Suppressor macrophage (primary cell): Measurements from ENCODE around the gene INMT.

Experiments used
- DNase-seq, 4 experiments: peaks; one replicate each; pipeline ENCODE4 v3.0.0-alpha.2; 2020 to 2022

INMT gene

GRCh38 chr7:30754315-30754877 is 2.5 kb downstream of the INMT start:
- no peak for DNase-seq

DNA sequence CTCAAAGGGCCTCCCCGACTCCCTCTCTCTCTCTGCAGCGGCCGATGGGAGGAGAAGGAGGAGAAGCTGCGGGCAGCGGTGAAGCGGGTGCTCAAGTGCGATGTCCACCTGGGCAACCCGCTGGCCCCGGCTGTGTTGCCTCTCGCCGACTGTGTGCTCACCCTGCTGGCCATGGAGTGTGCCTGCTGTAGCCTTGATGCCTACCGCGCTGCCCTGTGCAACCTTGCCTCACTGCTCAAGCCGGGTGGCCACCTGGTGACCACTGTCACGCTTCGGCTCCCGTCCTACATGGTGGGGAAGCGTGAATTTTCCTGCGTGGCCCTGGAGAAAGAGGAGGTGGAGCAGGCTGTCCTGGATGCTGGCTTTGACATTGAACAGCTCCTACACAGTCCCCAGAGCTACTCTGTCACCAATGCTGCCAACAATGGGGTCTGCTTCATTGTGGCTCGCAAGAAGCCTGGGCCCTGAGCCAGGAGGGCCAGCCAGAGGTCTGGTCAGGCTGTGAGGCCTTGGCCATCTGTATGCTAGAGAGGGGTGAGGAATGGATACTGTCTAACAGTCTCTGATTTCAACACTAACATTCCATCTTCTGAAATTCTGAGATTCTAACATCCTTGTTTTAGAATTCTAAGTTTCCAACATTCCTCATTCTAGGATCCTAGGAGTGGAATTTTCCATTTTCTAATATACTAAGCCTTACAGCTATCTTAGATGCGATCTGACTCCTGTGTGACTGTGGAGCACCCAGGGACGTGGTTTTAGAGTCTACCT is 3.6 kb downstream of the INMT start:
- no peak for DNase-seq

GRCh38 chr7:30757342-30757692 is 5.4 kb downstream of the INMT start:
- no peak for DNase-seq

GRCh38 chr7:30760514-30761213 is 8.7 kb downstream of the INMT start:
- DNase-seq: no peak

DNA sequence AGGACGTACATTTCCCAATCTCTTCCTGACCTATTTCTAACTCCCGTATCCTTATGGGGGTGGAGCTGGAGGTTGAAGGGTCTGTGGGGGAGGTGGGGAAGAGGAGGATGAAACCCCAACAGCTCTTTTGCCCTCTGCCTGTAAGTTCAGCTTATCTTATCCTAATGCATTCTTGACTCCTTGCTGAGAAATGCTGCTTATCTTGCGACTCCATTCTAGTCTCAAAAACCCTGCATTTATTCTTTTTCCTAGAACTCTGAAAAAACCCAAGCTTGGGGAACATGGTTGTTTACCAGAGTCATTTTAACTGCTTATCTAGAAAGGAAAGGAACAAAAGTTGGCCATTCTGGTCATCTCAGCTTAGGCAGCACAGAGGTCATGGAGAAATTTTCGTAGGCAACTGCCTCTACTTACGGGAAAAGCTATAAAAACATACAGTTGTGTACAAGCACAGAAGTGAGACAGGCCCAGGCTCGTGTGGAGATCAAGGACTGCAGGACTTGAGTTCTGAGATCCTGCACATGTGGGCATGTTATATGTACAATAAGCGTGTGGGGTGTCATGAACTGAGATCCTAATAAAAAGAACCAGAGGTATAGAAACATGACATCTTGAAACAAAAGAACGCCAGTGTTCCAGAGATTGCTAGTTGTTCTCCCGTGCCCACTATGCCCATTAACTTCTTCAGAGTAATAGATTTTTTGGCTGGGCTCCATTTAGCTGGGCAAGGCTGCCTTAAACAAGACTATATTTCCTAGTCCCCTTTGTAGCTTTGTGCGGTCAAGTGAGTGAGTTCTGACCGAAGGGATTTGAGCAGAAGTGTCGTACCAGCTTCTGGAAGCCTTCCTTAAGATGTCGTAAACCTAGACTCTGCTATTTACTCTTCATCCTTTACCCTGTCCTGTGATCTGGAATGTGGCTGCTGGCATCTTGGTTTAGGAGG is 9.6 kb downstream of the INMT start:
- DNase-seq: no peak

GRCh38 chr7:30764030-30764975 is 12.4 kb downstream of the INMT start:
- DNase-seq: no peak

DNA sequence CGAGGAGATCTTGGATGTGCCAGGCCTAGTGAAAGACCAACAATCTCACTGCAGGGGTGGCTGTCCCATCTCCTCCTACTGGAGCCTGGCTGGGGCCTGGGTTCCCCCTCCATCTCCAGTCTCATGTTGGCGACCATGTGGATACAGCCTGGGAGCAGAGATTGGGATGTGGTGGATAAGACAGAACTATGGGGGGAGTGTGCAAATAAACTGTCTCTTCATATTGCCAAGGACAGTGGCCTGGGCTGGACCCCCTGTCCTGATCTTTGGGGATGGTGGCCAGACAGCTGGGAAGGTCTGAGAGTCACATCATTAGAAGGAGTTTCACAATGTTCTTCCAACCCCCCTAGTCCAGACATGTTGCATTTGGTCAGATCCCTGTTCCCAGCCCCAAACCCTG is 13.5 kb downstream of the INMT start:
- DNase-seq: no peak

GRCh38 chr7:30770845-30771173 is 18.9 kb downstream of the INMT start:
- DNase-seq: no peak

GRCh38 chr7:30771174-30771879 is 19.4 kb downstream of the INMT start, which contains the start of gene MINDY4:
TSS of gene MINDY4 (plus strand) at chr7:30771417. CDS start at chr7:30771494, 77 bp downstream.
- DNase-seq: peak; percentile 73 to 87 (median 78)

DNA sequence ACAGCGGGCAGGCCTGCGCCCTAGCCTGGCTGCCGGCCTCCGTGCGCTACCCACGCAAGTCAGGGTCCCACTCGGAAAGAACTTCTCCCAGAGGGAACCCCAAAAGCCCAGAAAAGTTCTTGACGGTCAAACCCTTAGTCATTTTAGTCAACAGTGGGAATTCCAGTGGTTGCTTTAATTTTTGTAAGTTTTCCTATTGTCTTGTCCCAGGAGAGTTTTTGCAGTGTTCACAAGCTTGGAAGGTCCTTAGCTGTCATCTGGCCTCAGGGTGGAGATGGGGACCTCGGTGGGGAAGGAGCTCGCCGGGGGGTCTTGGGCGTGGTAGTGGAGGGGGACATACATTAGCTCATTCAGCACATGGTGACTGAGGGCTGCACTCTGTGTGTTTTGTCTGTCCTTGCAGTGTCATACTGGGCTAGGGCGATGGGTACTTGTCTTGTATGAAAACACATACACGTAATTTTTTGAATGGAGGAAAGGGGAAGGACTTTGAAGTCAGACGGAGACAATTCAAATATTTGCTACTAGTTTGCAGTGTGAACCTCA is 20.0 kb downstream of the INMT start:
- peak; percentile 4 to 31 (median 18) for DNase-seq

DNA sequence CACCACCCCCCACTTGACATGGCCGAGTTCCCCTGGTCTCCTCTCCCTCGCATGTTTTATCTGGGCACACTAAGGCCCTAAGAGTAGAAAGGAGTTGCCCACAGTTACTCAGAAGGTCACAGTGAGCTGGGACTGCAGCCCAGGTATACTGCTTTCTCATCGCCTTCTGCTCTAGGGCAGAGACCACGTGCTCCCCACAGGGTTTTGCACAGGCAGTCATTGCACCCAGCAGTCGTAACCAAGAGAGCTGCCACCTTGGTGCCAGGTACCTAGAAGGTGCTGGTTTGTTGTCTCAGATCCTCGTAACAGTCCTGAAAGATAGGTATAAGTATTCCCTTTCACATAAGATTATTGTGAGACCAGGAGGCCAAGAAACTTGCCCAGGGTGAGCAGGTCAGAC is 21.0 kb downstream of the INMT start:
- no peak for DNase-seq

DNA sequence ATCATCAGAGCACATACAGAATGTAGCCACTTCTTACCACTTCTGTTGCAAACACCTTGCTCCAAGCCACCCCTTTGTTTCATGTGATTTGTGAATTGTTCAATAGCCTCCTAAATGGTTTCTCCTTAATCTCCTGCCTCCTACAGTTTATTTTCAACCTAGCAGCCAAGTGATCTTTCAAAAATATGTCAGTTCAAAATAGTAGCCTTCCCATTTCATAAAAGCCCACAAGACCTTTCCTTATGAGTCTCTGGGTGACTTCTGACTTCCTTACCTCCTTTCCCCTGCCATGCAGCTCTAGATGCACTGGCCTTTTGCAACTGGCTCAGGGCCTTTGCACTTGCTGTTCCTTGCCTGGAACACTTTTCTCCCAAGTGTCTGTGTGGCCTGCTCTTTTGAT is 24.1 kb downstream of the INMT start:
- DNase-seq: no peak

DNA sequence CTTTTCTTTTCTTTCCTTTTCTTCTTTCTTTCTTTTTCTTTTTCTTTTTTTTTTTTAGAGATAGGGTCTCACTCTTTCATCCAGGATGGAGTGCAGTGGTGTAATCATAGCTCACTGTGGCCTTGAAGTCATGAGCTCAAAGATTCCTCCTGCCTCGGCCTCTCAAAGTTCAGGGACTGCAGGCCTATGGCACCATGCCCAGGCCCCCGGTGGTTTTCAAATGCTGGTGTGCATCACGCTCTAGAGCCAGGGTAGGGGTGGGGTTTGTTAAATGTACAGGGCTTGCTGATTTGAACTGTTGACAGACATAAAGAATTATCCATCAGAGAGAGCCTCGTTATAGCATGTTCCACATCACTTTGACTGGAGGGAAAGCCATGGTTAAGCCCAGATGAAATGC is 25.0 kb downstream of the INMT start:
- no peak for DNase-seq

DNA sequence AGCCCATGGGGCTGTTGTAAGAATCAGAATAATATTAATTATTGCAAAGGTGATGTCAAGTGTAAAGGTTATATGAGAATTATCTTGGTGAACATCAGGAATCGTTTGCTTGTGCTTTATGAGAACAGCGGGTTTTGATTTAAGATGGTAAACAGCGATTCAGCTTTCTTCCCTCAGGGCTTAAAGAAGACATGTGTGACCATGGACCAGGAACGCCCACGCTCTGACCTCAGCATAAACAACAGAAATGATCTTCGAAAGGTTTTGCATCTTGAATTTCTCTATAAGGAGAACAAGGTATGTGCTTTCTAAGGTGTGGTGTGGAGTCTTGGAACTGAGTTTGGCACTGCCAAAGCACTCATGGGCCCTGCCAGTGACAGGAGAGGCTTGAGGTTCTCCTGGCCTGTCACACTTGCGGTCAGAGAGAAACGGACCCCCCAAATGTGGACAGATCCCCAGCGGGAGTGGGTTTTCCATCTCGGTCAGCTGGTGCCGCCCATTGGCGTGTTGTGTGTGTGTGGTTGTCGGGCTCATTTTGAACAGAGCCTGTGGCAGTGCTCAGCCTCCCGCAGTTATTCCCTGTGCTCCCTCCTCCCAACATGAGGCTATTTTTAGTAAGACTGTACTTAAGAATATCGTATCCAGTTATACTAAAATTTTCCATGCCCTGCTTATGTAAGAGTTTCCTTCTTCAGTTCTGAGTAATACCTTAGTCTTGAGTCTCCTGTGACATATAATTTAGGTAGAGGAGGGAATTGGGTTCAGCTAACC is 26.5 kb downstream of the INMT start:
- DNase-seq: no peak

GRCh38 chr7:30779574-30779973 is 27.6 kb downstream of the INMT start:
- no peak for DNase-seq

DNA sequence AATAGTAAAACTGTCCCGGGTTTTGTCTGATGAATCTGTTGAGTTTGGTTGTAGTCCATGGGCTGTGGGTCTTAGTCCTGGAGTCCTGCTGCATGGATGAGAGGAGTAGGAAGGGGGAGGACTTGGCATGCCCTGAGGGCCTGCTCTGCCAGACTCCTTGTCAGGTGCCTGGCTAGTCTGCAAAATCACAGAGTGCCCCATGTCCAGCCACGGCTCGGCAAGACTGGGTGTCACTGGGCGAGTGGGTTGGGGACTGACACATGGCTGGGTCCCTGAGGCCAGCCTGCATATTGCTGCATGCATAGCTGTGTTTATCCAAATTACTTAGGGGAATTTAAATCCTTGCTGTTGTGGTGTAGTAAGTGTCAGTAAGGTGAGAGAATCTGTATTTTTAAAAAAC is 29.0 kb downstream of the INMT start:
- no peak for DNase-seq

GRCh38 chr7:30782690-30783089 is 30.8 kb downstream of the INMT start:
- no peak for DNase-seq

GRCh38 chr7:30785786-30786185 is 33.9 kb downstream of the INMT start:
- no peak for DNase-seq

DNA sequence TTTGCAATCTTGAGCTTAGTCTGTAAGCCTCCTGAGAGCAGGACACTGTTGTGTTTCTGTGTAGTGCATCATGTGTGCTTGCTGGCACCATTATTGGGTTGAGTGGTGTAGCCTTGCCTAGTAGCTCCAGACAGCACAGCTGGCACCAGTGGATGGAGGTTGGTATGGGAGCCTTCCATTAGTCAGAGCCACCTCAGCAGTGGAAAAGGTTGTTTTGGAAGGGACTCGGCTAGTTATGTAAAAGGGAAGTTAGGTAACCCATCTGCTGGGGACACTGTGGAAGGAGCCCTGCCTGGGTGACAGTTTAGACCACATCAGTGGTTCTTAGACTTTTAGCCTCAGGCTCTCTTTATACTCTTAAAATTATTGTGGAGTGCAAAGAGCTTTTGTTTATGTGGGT is 35.6 kb downstream of the INMT start:
- peak in 3 of 4 experiments; percentile 31 to 40 (median 38) for DNase-seq
